CD4-positive, alpha-beta T cell treated with Interleukin-21 for 1 hour (primary cell): ENCODE results near the gene NFASC.

Source experiments
- DNase-seq: peaks from one replicate; pipeline ENCODE4 v3.0.0-alpha.2; 2020

NFASC gene

GRCh38 chr1:204929487-204930154 is 59.0 kb downstream of the NFASC start:
- no peak for DNase-seq

- no peak for DNase-seq
These were observed 59.5 kb downstream of the NFASC start for GRCh38 chr1:204930155-204930523.

GRCh38 chr1:204931313-204931712 is 60.7 kb downstream of the NFASC start:
- DNase-seq = no peak

- no peak for DNase-seq
These were observed 61.3 kb downstream of the NFASC start for GRCh38 chr1:204931768-204932572.

GRCh38 chr1:204932573-204932909 is 61.9 kb downstream of the NFASC start:
- DNase-seq = no peak

- no peak for DNase-seq
These were observed 64.5 kb downstream of the NFASC start for GRCh38 chr1:204935155-204935554.

GRCh38 chr1:204936765-204937164 is 66.1 kb downstream of the NFASC start:
- DNase-seq = no peak

GRCh38 chr1:204937901-204938300 is 67.2 kb downstream of the NFASC start:
- no peak for DNase-seq

GRCh38 chr1:204940591-204940990 is 69.9 kb downstream of the NFASC start:
- no peak for DNase-seq

GRCh38 chr1:204941421-204942338 is 71.0 kb downstream of the NFASC start:
- peak; percentile 24 for DNase-seq

GRCh38 chr1:204943495-204943894 is 72.8 kb downstream of the NFASC start:
- DNase-seq = no peak

GRCh38 chr1:204944662-204945061 is 74.0 kb downstream of the NFASC start:
- no peak for DNase-seq

GRCh38 chr1:204945565-204945977 is 74.9 kb downstream of the NFASC start:
- DNase-seq = no peak

GRCh38 chr1:204946640-204947039 is 76.0 kb downstream of the NFASC start:
- no peak for DNase-seq

GRCh38 chr1:204947338-204947737 is 76.7 kb downstream of the NFASC start:
- no peak for DNase-seq

- DNase-seq = no peak
These were observed 77.1 kb downstream of the NFASC start for GRCh38 chr1:204947747-204948146.

GRCh38 chr1:204950353-204951001 is 79.8 kb downstream of the NFASC start:
- DNase-seq = no peak

GRCh38 chr1:204958317-204959307 is 88.0 kb downstream of the NFASC start:
- DNase-seq = no peak

- DNase-seq = no peak
These were observed 88.7 kb downstream of the NFASC start for GRCh38 chr1:204959374-204959773.

- DNase-seq = no peak
These were observed 89.2 kb downstream of the NFASC start for GRCh38 chr1:204959836-204960235.

GRCh38 chr1:204960306-204961125 is 89.9 kb downstream of the NFASC start:
- DNase-seq = no peak
